A673 (cell line): ENCODE measurements around the gene HFM1.

Source experiments
- EZH2 ChIP-seq: fragments of 200-600 bp; sonication (generic); IDR thresholded peaks from 2 replicates; pipeline ENCODE4 v1.6.1; 2017; ENCODE audit warnings: borderline replicate concordance, low read depth, mild to moderate bottlenecking, mixed read lengths, antibody characterized with exemption, low read length; ENCODE audit not compliant: poor library complexity, severe bottlenecking
- TF ChIP-seq, protein P1 (sequence below): fragments of 300-800, 200-600 bp; sonication (generic); conservative IDR thresholded peaks from 2 replicates; pipeline ENCODE4 v1.5.1; 2017; ENCODE audit warnings: low read depth, mild to moderate bottlenecking, antibody characterized with exemption, low read length, moderate library complexity, mixed read lengths

GRCh38 chr1:91386109-91386508 is 18.5 kb downstream of the HFM1 start:
- TF ChIP-seq, protein P1, sequence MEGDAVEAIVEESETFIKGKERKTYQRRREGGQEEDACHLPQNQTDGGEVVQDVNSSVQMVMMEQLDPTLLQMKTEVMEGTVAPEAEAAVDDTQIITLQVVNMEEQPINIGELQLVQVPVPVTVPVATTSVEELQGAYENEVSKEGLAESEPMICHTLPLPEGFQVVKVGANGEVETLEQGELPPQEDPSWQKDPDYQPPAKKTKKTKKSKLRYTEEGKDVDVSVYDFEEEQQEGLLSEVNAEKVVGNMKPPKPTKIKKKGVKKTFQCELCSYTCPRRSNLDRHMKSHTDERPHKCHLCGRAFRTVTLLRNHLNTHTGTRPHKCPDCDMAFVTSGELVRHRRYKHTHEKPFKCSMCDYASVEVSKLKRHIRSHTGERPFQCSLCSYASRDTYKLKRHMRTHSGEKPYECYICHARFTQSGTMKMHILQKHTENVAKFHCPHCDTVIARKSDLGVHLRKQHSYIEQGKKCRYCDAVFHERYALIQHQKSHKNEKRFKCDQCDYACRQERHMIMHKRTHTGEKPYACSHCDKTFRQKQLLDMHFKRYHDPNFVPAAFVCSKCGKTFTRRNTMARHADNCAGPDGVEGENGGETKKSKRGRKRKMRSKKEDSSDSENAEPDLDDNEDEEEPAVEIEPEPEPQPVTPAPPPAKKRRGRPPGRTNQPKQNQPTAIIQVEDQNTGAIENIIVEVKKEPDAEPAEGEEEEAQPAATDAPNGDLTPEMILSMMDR = no peak
- no peak for TF ChIP-seq EZH2
